SU-DHL-6 (cell line): ENCODE measurements around the gene GAL3ST1.

Experiments
- CTCF ChIP-seq: fragments of 200-600 bp; sonication (generic); IDR thresholded peaks from one replicate; pipeline ENCODE4 v1.5.1; 2017; ENCODE audit warnings: antibody characterized with exemption, mild to moderate bottlenecking, low read length, moderate library complexity; ENCODE audit not compliant: insufficient read depth, poor library complexity, severe bottlenecking
- EZH2phosphoT487 ChIP-seq: fragments of 200-600 bp; sonication (generic), shearing (Covaris generic); conservative IDR thresholded peaks from 2 replicates; pipeline ENCODE4 v1.6.1; 2018; ENCODE audit warnings: mild to moderate bottlenecking, antibody characterized with exemption, low read length, moderate library complexity, mixed read lengths

GRCh38 chr22:30508216-30508615, 66.2 kb downstream of the GAL3ST1 start:
- TF ChIP-seq CTCF (no peak), EZH2phosphoT487 (no peak)
